Naive thymus-derived CD8-positive, alpha-beta T cell (primary cell): ENCODE data around the gene ASIC3. TPM values are rescaled to one million over a fixed set of nuclear protein-coding genes. Genes with fewer than 3 reads are reported as not detected.

ENCODE experiments used
- ATAC-seq, 2 donors: fragments of 150-1000 bp; cut with Tn5 transposase in 1 of 2; sonication (Bioruptor Pico), chemical (Tn5 transposase) in 1 of 2; 1 replicate in 1 of 2; 2 replicates in 1 of 2; pipeline ENCODE4 v1.10.0; 2021; ENCODE audit warnings: mild to moderate bottlenecking in 2 of 2, moderate library complexity in 2 of 2
- POLR2A ChIA-PET: fragments of 350-600 bp; sonication (Branson Sonifier 250); formaldehyde crosslinking; loops from one replicate; lab custom pipeline; 2021; ENCODE audit warnings: antibody characterized with exemption; lab: Charles Lee
- DNase-seq, 10 donors: peaks; one replicate each; pipeline versions ENCODE4 v3.0.0 to v3.0.0-alpha.2; 2020 to 2022
- H3K27ac Mint-ChIP-seq, 10 donors: one replicate each; pipeline ENCODE4 v1.8.0; 2020 to 2022; ENCODE audit warnings: mild to moderate bottlenecking in 10 of 10, mixed read lengths in 10 of 10, moderate library complexity in 4 of 10, inconsistent platforms in 1 of 10
- H3K27me3 Mint-ChIP-seq, 5 donors: one replicate each; pipeline ENCODE4 v1.8.0; 2021 to 2022; ENCODE audit warnings: mixed read lengths in 5 of 5
- H3K36me3 Mint-ChIP-seq, 3 donors: one replicate each; pipeline ENCODE4 v1.8.0; 2020 to 2022; ENCODE audit warnings: mixed read lengths in 3 of 3, mild to moderate bottlenecking in 2 of 3, inconsistent platforms in 1 of 3
- H3K4me1 Mint-ChIP-seq, 4 donors: one replicate each; pipeline ENCODE4 v1.8.0; 2021 to 2022; ENCODE audit warnings: mixed read lengths in 4 of 4
- H3K4me3 Mint-ChIP-seq, 10 donors: one replicate each; pipeline ENCODE4 v1.8.0; 2020 to 2022; ENCODE audit warnings: mild to moderate bottlenecking in 10 of 10, mixed read lengths in 10 of 10, moderate library complexity in 6 of 10, inconsistent platforms in 1 of 10
- H3K9me3 Mint-ChIP-seq, 9 donors: one replicate each; pipeline ENCODE4 v1.8.0; 2020 to 2022; ENCODE audit warnings: mixed read lengths in 9 of 9, mild to moderate bottlenecking in 3 of 9, inconsistent platforms in 1 of 9, moderate library complexity in 1 of 9
- polyA plus RNA-seq, 3 donors: library from polyadenylated mRNA; unstranded; fragments of 300-500 nt; fragmentation: Illumina TruSeq; gene quantifications; one replicate each; pipeline ENCODE4 v1.2.3, GENCODE V29; 2021
- total RNA-seq, 8 experiments: library from RNA in 2 of 8; stranded (reverse) in 2 of 8; gene quantifications; one replicate each; pipeline ENCODE4 v1.2.3 and lab custom pipeline; 2021 to 2026

The ASIC3 gene
- total RNA-seq (10 to 100 TPM; 13.5 TPM), polyA plus RNA-seq (not detected), total RNA-seq (lab: John Stamatoyannopoulos, UW) (2.8 to 4.4 (median 2.9) reads per million in 6 experiments)

GRCh38 chr7:151047976-151048815 lies at the start of gene ASIC3:
Gene ASIC3, plus strand, starts transcription at chr7:151048531. Its CDS starts 355 bp downstream, at chr7:151048886.
- POLR2A ChIA-PET = interaction anchor here (0.6 kb wide), 1 partner anchor 42 kb away, joined by 6 read pairs; no protein-coding TSS in a partner anchor
- H3K27me3 Mint-ChIP-seq = peaks cover 0 to 4% (median 0%) of the 10 kb centered on the region in 5 donors
- DNase-seq (no peak), ATAC-seq (no peak)
- H3K9me3 Mint-ChIP-seq = no peaks in the 10 kb centered on the region
- peaks cover 0 to 12% (median 0%) of the 10 kb centered on the region in 3 donors for H3K36me3 Mint-ChIP-seq
- no peak within 1 kb of the TSS for H3K4me3 Mint-ChIP-seq
- peak within 1 kb of the TSS in 2 of 10 donors; percentile 55 to 63 for H3K27ac Mint-ChIP-seq
- peaks cover 6 to 14% (median 10%) of the 10 kb centered on the region in 4 donors for H3K4me1 Mint-ChIP-seq

GRCh38 chr7:150999001-150999400 lies 49.3 kb upstream of the ASIC3 start:
- DNase-seq (no peak), ATAC-seq (no peak)
- Mint-ChIP-seq H3K4me1 (peaks cover 15 to 50% (median 42%) of the 10 kb centered on the region in 4 donors), H3K27ac (peak overlapping the region in 2 of 10 donors; percentile 20 to 27), H3K27me3 (peaks cover 0 to 3% (median 0%) of the 10 kb centered on the region in 5 donors), H3K9me3 (no peaks in the 10 kb centered on the region), H3K36me3 (no peaks in the 10 kb centered on the region), H3K4me3 (peak overlapping the region in 3 of 10 donors; percentile 1 to 24 (median 9))
- POLR2A ChIA-PET = interaction anchor here (1.5 to 3.6 kb wide), 3 partner anchors 9 to 15 kb away, joined by 5 to 17 read pairs (median 6); no protein-coding TSS in a partner anchor

GRCh38 chr7:150999497-151000230 lies 48.7 kb upstream of the ASIC3 start:
- peak overlapping the region in 2 of 10 donors; percentile 20 to 27 for H3K27ac Mint-ChIP-seq
- DNase-seq (peak in 1 of 10 donors; percentile 38), ATAC-seq (peak in 1 of 2 donors; percentile 38)
- no peaks in the 10 kb centered on the region for H3K36me3 Mint-ChIP-seq
- peak overlapping the region in 2 of 10 donors; percentile 9 to 20 for H3K4me3 Mint-ChIP-seq
- no peaks in the 10 kb centered on the region for H3K9me3 Mint-ChIP-seq
- POLR2A ChIA-PET = interaction anchor here (2.2 to 3.6 kb wide), 2 partner anchors 10 to 11 kb away, joined by 7 to 17 read pairs; no protein-coding TSS in a partner anchor
- H3K27me3 Mint-ChIP-seq = peaks cover 0 to 5% (median 0%) of the 10 kb centered on the region in 5 donors
- H3K4me1 Mint-ChIP-seq = peaks cover 12 to 43% (median 37%) of the 10 kb centered on the region in 4 donors

DNA sequence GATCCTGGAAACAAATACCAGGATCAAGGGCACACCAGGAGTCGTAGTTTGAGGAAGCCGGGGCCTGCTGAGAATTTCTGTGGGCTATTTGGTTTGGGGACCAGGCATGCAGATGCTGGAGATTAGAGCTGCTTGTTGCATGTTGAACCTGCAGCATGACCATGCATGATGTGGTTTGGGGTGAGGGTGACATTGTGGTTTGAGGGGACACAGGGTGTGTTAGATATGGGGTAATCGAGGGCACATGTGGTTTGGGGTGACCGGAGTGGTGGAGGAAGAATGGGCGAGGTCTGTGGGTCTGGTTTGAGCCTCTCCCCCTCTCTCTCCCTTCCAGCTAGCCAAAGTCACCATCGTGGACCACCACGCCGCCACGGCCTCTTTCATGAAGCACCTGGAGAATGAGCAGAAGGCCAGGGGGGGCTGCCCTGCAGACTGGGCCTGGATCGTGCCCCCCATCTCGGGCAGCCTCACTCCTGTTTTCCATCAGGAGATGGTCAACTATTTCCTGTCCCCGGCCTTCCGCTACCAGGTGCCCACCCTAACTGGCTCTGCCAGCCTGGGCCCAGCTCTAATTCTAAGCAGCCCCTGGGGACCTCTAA lies 47.3 kb upstream of the ASIC3 start:
- H3K4me3 Mint-ChIP-seq = no peak overlapping the region
- H3K4me1 Mint-ChIP-seq = peaks cover 12 to 42% (median 32%) of the 10 kb centered on the region in 4 donors
- DNase-seq (no peak), ATAC-seq (no peak)
- POLR2A ChIA-PET = interaction anchor here (2.2 kb wide), 1 partner anchor 9 kb away, joined by 7 read pairs; no protein-coding TSS in a partner anchor
- H3K27me3 Mint-ChIP-seq = peaks cover 0 to 5% (median 0%) of the 10 kb centered on the region in 5 donors
- no peaks in the 10 kb centered on the region for H3K36me3 Mint-ChIP-seq
- no peaks in the 10 kb centered on the region for H3K9me3 Mint-ChIP-seq
- peak overlapping the region in 2 of 10 donors; percentile 53 to 70 for H3K27ac Mint-ChIP-seq

GRCh38 chr7:151001546-151001945 lies 46.8 kb upstream of the ASIC3 start:
- Mint-ChIP-seq H3K4me3 (no peak overlapping the region), H3K27me3 (peaks cover 0 to 5% (median 0%) of the 10 kb centered on the region in 5 donors), H3K27ac (peak overlapping the region in 1 of 10 donors; percentile 70), H3K4me1 (peaks cover 12 to 40% (median 32%) of the 10 kb centered on the region in 4 donors), H3K36me3 (no peaks in the 10 kb centered on the region), H3K9me3 (no peaks in the 10 kb centered on the region)
- no peak for ATAC-seq
- DNase-seq = no peak
- POLR2A ChIA-PET = interaction anchor here (2.2 kb wide), 1 partner anchor 9 kb away, joined by 7 read pairs; no protein-coding TSS in a partner anchor

- Mint-ChIP-seq H3K27ac (no peak overlapping the region), H3K4me3 (no peak overlapping the region), H3K9me3 (no peaks in the 10 kb centered on the region), H3K27me3 (peaks cover 0 to 2% (median 0%) of the 10 kb centered on the region in 5 donors), H3K36me3 (no peaks in the 10 kb centered on the region), H3K4me1 (peaks cover 11 to 38% (median 29%) of the 10 kb centered on the region in 4 donors)
- DNase-seq (no peak), ATAC-seq (no peak)
- POLR2A ChIA-PET = interaction anchor here (1.0 to 1.9 kb wide), 2 partner anchors 11 to 15 kb away, joined by 3 to 6 read pairs; no protein-coding TSS in a partner anchor
Measured at GRCh38 chr7:151003572-151003971, 44.8 kb upstream of the ASIC3 start.

DNA sequence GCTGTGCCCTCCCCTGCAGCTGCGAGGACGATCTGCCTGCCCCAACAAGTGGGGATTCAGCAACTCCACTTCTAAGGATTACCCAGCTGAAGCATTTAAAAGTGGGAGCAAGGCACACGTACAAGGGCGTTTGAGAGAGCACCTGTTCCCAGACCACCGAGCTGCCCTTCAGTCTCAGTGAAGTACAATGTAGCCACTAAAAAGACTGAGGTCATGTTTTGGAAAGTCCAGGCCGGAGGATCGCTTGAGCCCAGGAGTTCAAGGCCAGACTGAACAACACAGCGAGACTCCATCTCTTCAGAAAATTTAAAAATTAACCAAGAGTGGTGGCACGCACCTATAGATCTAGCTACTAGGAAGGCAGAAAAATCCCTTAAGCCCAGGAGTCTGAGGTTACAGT lies 42.8 kb upstream of the ASIC3 start:
- Mint-ChIP-seq H3K36me3 (no peaks in the 10 kb centered on the region), H3K4me1 (peaks cover 11 to 40% (median 35%) of the 10 kb centered on the region in 4 donors), H3K27me3 (peaks cover 0 to 2% (median 0%) of the 10 kb centered on the region in 5 donors), H3K27ac (peak overlapping the region in 5 of 10 donors; percentile 21 to 68 (median 56)), H3K4me3 (peak overlapping the region in 1 of 10 donors; percentile 60), H3K9me3 (no peaks in the 10 kb centered on the region)
- POLR2A ChIA-PET = interaction anchor here (0.7 to 7.2 kb wide), 2 partner anchors 8 to 13 kb away, joined by 4 to 65 read pairs; no protein-coding TSS in a partner anchor
- no peak for DNase-seq
- ATAC-seq = no peak

- DNase-seq = no peak
- peak overlapping the region in 3 of 10 donors; percentile 2 to 72 (median 45) for H3K4me3 Mint-ChIP-seq
- no peaks in the 10 kb centered on the region for H3K9me3 Mint-ChIP-seq
- H3K27me3 Mint-ChIP-seq = peaks cover 0 to 2% (median 0%) of the 10 kb centered on the region in 5 donors
- no peaks in the 10 kb centered on the region for H3K36me3 Mint-ChIP-seq
- POLR2A ChIA-PET = interaction anchor here (1.9 to 7.2 kb wide), 3 partner anchors 10 to 15 kb away, joined by 5 to 65 read pairs (median 7); no protein-coding TSS in a partner anchor
- H3K27ac Mint-ChIP-seq = peak overlapping the region in 3 of 10 donors; percentile 22 to 56 (median 50)
- H3K4me1 Mint-ChIP-seq = peaks cover 17 to 48% (median 45%) of the 10 kb centered on the region in 4 donors
- ATAC-seq = no peak
Measured at GRCh38 chr7:151006590-151007300, 41.6 kb upstream of the ASIC3 start.

- Mint-ChIP-seq H3K36me3 (no peaks in the 10 kb centered on the region), H3K27ac (peak overlapping the region; percentile 84 to 97 (median 94)), H3K4me1 (peaks cover 23 to 55% (median 52%) of the 10 kb centered on the region in 4 donors), H3K4me3 (peak overlapping the region; percentile 72 to 89 (median 84)), H3K27me3 (peaks cover 0 to 2% (median 0%) of the 10 kb centered on the region in 5 donors), H3K9me3 (no peaks in the 10 kb centered on the region)
- POLR2A ChIA-PET = interaction anchor here (0.9 to 7.2 kb wide), 9 partner anchors 9 to 44 kb away, joined by 3 to 65 read pairs (median 5); no protein-coding TSS in a partner anchor
- DNase-seq (no peak), ATAC-seq (no peak)
Measured at GRCh38 chr7:151007469-151007898, 40.8 kb upstream of the ASIC3 start.

GRCh38 chr7:151008143-151008510 lies 40.2 kb upstream of the ASIC3 start:
- POLR2A ChIA-PET = interaction anchor here (0.9 to 7.2 kb wide), 12 partner anchors 10 to 79 kb away, joined by 3 to 65 read pairs (median 5); partner anchors contain the start of genes ABCB8 and NOS3
- DNase-seq = peak in 3 of 10 donors; percentile 46 to 55 (median 54)
- Mint-ChIP-seq H3K4me1 (peaks cover 26 to 62% (median 59%) of the 10 kb centered on the region in 4 donors), H3K4me3 (peak overlapping the region; percentile 72 to 89 (median 84)), H3K36me3 (no peaks in the 10 kb centered on the region), H3K27me3 (peaks cover 0 to 2% (median 0%) of the 10 kb centered on the region in 5 donors), H3K27ac (peak overlapping the region; percentile 84 to 97 (median 94)), H3K9me3 (no peaks in the 10 kb centered on the region)
- ATAC-seq = peak; percentile 52 to 62
